Stimulated activated naive CD8-positive, alpha-beta T cell treated with anti-CD3 and anti-CD28 coated beads, Interleukin-15, amount 100 ng/mL, for 72 hours (primary cell): Measurements from ENCODE around the gene PTPN11.
"Not testable (repeated sequence)": the region's sequence is repeated elsewhere in the genome, so short reads cannot be mapped to it uniquely, and the experiment has no call there.

Experiments used
- ATAC-seq: fragments of 150-1000 bp; cut with Tn5 transposase; 2 replicates; pipeline ENCODE4 v1.10.0; 2021; ENCODE audit warnings: mild to moderate bottlenecking, moderate library complexity
- DNase-seq, 2 donors: peaks; one replicate each; pipeline ENCODE4 v3.0.0; 2021 to 2022
- H3K27ac Mint-ChIP-seq, 2 donors: one replicate each; pipeline ENCODE4 v1.8.0; 2022; ENCODE audit warnings: mild to moderate bottlenecking in 2 of 2, mixed read lengths in 2 of 2, moderate library complexity in 2 of 2
- H3K27me3 Mint-ChIP-seq: one replicate; pipeline ENCODE4 v1.8.0; 2022; ENCODE audit warnings: mixed read lengths
- H3K4me1 Mint-ChIP-seq: one replicate; pipeline ENCODE4 v1.8.0; 2022; ENCODE audit warnings: mild to moderate bottlenecking, mixed read lengths
- H3K4me3 Mint-ChIP-seq, 2 donors: one replicate each; pipeline ENCODE4 v1.8.0; 2022; ENCODE audit warnings: mild to moderate bottlenecking in 2 of 2, mixed read lengths in 2 of 2, moderate library complexity in 1 of 2
- H3K9me3 Mint-ChIP-seq, 2 donors: one replicate each; pipeline ENCODE4 v1.8.0; 2022; ENCODE audit warnings: mixed read lengths in 2 of 2

The PTPN11 gene

DNA sequence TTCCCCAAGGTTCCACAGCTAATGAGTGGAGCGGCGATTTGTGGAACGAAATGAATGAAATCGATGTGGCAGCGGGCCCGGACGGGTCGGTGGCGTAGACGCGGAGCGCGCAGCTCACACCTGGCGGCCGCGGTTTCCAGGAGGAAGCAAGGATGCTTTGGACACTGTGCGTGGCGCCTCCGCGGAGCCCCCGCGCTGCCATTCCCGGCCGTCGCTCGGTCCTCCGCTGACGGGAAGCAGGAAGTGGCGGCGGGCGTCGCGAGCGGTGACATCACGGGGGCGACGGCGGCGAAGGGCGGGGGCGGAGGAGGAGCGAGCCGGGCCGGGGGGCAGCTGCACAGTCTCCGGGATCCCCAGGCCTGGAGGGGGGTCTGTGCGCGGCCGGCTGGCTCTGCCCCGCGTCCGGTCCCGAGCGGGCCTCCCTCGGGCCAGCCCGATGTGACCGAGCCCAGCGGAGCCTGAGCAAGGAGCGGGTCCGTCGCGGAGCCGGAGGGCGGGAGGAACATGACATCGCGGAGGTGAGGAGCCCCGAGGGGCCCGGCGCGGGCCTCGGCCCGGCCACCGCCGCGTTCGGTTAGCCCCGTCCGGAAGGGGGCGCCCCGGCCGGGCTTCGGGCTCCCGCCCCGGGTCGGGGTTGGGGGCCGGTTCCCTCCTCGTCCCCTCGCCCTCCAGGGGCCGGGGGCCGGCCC is at the start of gene PTPN11:
TSS of gene PTPN11 (plus strand) at position 340 of the 689 bp plus-strand sequence. CDS start at position 505, 165 bp downstream.
- Mint-ChIP-seq H3K4me3 (peak within 1 kb of the TSS; percentile 98 to 99), H3K4me1 (peaks cover 36% of the 10 kb centered on the region), H3K27me3 (no peaks in the 10 kb centered on the region), H3K9me3 (no peaks in the 10 kb centered on the region), H3K27ac (peak within 1 kb of the TSS; percentile 98 to 99)
- DNase-seq (peak; percentile 88 to 92), ATAC-seq (peak; percentile 91)

DNA sequence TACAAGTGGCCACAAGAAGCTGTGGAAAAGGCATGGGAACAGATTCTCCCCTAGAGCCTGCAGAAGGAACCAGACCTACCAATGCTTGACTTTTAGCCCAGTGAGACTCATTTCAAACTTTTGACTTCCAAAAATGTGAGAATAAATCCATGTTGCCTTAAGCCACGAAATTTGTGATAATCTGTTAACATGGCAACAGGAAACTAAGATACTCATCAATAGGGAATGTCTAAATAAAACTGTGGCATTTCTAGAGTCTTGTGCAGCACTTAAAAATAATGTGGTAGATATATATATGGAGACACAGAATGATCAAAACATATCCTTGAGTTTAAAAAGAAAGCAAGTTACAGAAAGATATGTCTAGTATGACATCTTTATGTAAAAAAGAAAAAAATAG is 48.5 kb upstream of the PTPN11 start:
- Mint-ChIP-seq H3K9me3 (no peaks in the 10 kb centered on the region), H3K27me3 (no peaks in the 10 kb centered on the region), H3K4me3 (no peak overlapping the region), H3K4me1 (peaks cover 13% of the 10 kb centered on the region), H3K27ac (no peak overlapping the region)
- DNase-seq (no peak), ATAC-seq (no peak)

DNA sequence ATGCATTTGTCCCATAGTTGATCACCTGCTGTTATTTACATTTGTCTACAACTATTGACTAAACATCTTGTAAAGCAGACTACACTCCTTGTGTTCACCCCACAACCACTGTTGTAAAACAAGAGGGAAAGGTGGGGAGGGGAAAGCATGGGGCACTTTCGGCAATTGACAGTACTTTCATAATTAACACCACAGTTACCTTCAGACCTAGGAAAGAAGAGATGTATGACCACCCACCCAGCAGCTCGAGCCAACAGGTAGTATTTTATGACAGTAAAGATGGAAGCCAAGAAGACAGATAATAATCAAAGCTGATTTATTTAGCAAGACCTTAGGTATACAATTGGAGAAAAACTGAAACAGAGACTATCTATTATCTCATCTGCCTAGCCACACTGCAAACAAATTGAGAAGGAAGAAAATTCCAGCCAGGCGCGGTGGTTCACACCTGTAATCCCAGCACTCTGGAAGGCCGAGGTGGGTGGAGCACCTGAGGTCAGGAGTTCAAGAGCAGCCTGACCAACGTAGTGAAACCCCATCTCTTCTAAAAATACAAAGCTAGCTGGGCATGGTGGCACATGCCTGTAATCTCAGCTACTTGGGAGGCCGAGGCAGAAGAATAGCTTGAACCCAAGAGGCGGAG is 47.8 kb upstream of the PTPN11 start:
- no peaks in the 10 kb centered on the region for H3K27me3 Mint-ChIP-seq
- H3K4me1 Mint-ChIP-seq, result peaks cover 13% of the 10 kb centered on the region
- DNase-seq (no peak), ATAC-seq (no peak)
- H3K9me3 Mint-ChIP-seq, result no peaks in the 10 kb centered on the region
- no peak overlapping the region for H3K27ac Mint-ChIP-seq
- no peak overlapping the region for H3K4me3 Mint-ChIP-seq

DNA sequence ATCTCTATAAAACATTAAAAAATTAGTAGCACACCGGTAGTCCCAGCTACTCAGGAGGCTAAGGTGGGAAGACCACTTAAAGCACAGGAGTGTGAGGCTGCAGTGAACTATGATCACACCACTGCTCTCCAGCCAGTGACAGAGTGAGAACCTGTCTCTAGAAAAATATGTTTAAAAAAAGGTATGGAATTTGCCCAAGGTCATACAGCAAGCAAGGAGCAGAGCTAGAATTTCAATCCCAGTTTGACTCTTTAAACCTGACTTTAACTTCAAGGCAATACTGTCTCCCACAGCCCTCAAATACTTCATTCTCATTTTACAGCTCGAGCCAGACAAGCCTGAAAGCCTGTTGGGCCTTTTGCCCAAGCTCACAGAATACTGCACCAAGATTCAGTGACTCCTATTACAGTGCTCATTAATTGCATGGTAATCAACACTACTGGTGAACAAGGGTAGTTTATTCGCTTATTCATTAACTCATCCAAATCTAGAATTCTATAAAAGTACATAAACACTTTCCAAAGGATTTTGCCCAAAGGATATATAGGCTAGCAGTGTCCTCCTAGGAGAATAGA is 44.5 kb upstream of the PTPN11 start:
- Mint-ChIP-seq H3K4me3 (no peak overlapping the region), H3K9me3 (no peaks in the 10 kb centered on the region), H3K27me3 (no peaks in the 10 kb centered on the region), H3K27ac (no peak overlapping the region), H3K4me1 (peaks cover 19% of the 10 kb centered on the region)
- DNase-seq, result no peak
- ATAC-seq, result no peak

- Mint-ChIP-seq H3K4me3 (no peak overlapping the region), H3K27ac (no peak overlapping the region), H3K27me3 (no peaks in the 10 kb centered on the region), H3K9me3 (no peaks in the 10 kb centered on the region), H3K4me1 (peaks cover 24% of the 10 kb centered on the region)
- DNase-seq (no peak), ATAC-seq (no peak)
These were observed 43.6 kb upstream of the PTPN11 start for GRCh38 chr12:112375105-112375504.

DNA sequence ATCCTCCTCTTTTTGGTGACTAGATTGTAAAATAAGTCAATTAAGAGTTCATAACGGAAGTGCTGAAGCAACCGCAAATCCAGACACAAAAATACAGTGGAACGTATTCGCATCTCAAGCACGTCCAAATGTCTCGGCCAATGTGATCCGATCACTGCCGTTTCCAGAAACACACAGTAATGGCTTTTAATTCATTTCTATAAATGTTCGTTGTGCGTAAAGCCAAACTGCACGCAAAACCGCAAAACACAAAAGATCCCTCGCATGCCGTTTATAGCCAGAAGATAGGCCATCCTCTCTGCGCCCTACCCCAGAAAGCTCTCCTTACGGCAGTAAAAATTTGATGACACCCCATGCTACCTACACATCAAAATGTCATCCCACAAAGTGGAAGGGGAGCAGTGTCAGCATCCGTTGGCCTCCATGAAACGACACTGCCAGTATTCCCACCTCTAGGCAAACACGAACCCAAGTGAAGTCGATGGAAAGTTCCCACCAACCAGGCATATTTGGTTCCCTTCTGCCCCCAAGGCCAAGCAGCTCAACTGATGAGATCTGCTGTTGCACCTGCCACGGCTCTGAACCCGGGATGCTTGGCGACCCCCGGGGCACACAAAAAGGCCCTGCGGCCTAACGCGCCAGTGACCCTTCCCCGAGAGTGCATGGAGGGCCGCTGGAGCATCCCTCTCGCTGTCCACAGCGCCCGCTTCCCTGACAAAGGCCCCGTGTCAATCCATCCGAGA is 37.9 kb upstream of the PTPN11 start:
- DNase-seq, result peak in 1 of 2 donors; percentile 8
- Mint-ChIP-seq H3K4me1 (peaks cover 30% of the 10 kb centered on the region), H3K4me3 (peak overlapping the region; percentile 92 to 93), H3K9me3 (no peaks in the 10 kb centered on the region), H3K27me3 (no peaks in the 10 kb centered on the region), H3K27ac (peak overlapping the region; percentile 92 to 94)
- no peak for ATAC-seq

DNA sequence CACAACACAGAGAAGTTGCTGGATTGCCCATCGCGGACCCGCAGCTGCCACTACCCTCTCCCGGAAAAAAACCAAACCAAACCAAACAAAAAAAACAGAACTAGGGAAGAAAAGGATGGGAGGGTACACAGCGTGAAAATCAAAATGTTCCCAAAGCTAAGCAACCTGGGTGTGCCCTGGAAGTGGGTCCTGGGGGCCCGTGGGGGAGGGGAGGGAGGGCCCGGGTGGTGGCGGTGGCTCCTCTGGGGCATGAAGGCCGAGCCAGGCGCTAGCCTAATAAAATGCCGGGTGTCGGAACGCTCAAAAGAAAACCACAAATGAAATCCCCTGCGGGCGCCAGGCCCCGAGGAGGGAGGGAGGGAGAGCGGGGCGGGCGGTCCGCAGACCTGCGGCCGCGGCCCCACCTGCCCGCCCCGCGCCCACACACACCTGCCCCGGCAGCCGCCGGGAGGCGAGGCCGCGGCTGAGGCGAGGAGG is 37.3 kb upstream of the PTPN11 start:
- no peaks in the 10 kb centered on the region for H3K27me3 Mint-ChIP-seq
- peak; percentile 68 for ATAC-seq
- H3K4me3 Mint-ChIP-seq, result peak overlapping the region; percentile 92 to 93
- peak in 1 of 2 donors; percentile 52 for DNase-seq
- peak overlapping the region; percentile 92 to 94 for H3K27ac Mint-ChIP-seq
- H3K4me1 Mint-ChIP-seq, result peaks cover 30% of the 10 kb centered on the region
- H3K9me3 Mint-ChIP-seq, result no peaks in the 10 kb centered on the region

DNA sequence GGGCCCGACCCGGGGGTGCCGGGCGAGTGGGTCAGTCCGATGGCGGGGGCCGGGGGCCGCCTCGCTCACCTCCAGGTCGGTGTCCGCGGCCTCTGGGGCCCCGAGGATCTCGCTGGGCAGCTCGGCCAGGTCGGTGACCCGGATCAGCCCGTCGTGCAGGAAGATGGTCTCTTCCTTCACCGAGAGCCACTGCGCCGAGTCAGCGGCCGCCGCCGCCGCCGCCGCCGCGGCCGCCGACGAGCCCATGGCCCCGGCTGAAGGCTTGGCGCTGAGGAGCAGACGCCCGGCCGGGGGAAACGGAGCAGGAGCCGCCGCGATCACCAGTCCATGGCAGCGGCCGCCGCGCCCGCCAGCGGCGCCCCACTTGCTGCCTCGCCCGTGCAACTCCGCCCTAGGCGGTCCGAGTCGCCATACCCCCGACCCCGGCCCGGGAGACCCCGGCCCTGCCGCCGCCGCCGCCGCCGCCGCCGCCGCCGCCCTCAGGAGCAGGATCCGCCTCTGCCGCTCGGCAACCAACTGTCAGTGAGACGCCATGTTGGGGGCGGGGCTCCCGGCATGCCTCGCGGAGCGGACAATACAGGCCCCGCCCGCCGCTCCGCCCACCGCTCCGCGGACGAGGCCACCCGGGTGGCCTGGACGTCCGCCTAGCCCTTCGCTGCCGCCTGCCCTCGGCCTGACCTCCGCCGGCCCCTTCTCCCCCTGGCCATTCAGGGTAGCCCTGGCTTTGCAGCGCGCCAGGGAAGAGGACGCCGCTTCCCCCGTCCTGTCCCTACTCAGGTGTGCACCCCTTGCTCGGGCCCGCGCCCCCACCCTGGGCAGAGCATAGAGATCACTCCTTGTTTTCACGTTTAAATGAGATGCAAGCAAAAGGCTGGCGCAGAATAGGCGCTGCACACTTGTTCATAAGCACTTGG is 36.6 kb upstream of the PTPN11 start, which contains the start of gene HECTD4:
TSS of gene HECTD4 (minus strand) at position 549 of the 914 bp plus-strand sequence. CDS start at position 246, 303 bp downstream.
- Mint-ChIP-seq H3K9me3 (no peaks in the 10 kb centered on the region), H3K4me3 (peak within 1 kb of the TSS; percentile 92 to 93), H3K4me1 (peaks cover 34% of the 10 kb centered on the region), H3K27me3 (no peaks in the 10 kb centered on the region), H3K27ac (peak within 1 kb of the TSS; percentile 92 to 94)
- peak; percentile 92 for ATAC-seq
- DNase-seq, result peak; percentile 90

DNA sequence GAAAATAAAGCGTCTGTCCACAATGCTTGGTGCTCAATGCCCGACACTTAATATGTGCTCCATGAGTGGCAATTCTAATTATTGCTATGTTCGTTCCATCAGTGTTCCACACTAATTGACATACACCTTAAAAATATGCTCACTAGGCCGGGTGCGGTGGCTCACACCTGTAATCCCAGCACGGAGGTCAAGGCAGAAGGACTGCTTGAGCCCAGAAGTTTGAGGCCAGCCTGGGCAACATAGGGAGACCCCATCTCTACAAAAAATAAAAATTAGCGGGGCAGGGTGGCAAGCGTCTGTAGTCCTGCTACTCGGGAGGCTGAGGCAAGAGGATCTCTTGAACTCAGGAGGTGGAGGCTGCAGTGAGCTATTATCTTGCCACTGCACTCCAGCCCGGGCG is 35.9 kb upstream of the PTPN11 start:
- ATAC-seq (no peak), DNase-seq (no peak)
- Mint-ChIP-seq H3K9me3 (no peaks in the 10 kb centered on the region), H3K4me1 (peaks cover 39% of the 10 kb centered on the region), H3K27me3 (no peaks in the 10 kb centered on the region), H3K4me3 (peak overlapping the region; percentile 92 to 93), H3K27ac (peak overlapping the region in 1 of 2 donors; percentile 92)

DNA sequence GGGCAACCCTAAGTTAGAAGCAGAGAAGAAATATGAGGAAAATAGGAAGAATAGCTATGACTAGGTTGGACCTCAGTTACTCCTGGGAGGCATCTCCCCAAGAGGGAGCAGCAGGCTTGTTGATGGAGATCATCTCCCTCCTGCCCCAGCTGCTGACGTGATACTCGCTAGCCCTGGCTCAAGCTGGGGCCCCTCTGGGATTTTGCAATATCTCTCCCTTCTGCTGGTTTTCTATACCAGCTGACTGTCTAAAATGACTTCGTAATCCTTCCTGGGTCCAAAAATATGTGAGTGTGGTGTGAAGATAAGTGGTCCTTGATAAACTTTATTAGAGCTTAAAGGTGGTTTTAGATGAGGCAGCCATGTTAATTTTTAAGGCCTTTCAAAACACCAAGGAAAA is 32.0 kb upstream of the PTPN11 start:
- Mint-ChIP-seq H3K27ac (peak overlapping the region in 1 of 2 donors; percentile 88), H3K4me1 (peaks cover 22% of the 10 kb centered on the region), H3K27me3 (no peaks in the 10 kb centered on the region), H3K9me3 (no peaks in the 10 kb centered on the region), H3K4me3 (no peak overlapping the region)
- ATAC-seq (no peak), DNase-seq (no peak)

GRCh38 chr12:112389228-112389627 is 29.5 kb upstream of the PTPN11 start:
- Mint-ChIP-seq H3K4me3 (no peak overlapping the region), H3K9me3 (no peaks in the 10 kb centered on the region), H3K27me3 (no peaks in the 10 kb centered on the region), H3K4me1 (peaks cover 15% of the 10 kb centered on the region), H3K27ac (no peak overlapping the region)
- no peak for ATAC-seq
- no peak for DNase-seq

GRCh38 chr12:112389922-112390654 is 28.7 kb upstream of the PTPN11 start:
- DNase-seq, H3K27ac Mint-ChIP-seq, ATAC-seq, H3K27me3 Mint-ChIP-seq, H3K9me3 Mint-ChIP-seq, H3K4me3 Mint-ChIP-seq: not testable (repeated sequence)
- H3K4me1 Mint-ChIP-seq, result peaks cover 15% of the 10 kb centered on the region

GRCh38 chr12:112393328-112393727 is 25.4 kb upstream of the PTPN11 start:
- H3K27ac Mint-ChIP-seq, result no peak overlapping the region
- H3K9me3 Mint-ChIP-seq, result no peaks in the 10 kb centered on the region
- no peaks in the 10 kb centered on the region for H3K27me3 Mint-ChIP-seq
- ATAC-seq (no peak), DNase-seq (no peak)
- H3K4me3 Mint-ChIP-seq, result no peak overlapping the region
- H3K4me1 Mint-ChIP-seq, result no peaks in the 10 kb centered on the region

- H3K27ac Mint-ChIP-seq, result no peak overlapping the region
- H3K4me1 Mint-ChIP-seq, result peaks cover 15% of the 10 kb centered on the region
- no peak overlapping the region for H3K4me3 Mint-ChIP-seq
- no peak for DNase-seq
- H3K27me3 Mint-ChIP-seq, result no peaks in the 10 kb centered on the region
- no peaks in the 10 kb centered on the region for H3K9me3 Mint-ChIP-seq
- no peak for ATAC-seq
These were observed 17.7 kb upstream of the PTPN11 start for GRCh38 chr12:112401054-112401453.
